Endothelial cell of umbilical vein (primary cell): Measurements from ENCODE around the gene MAPK9. TPM values are rescaled to one million over a fixed set of nuclear protein-coding genes. Genes with fewer than 3 reads are reported as not detected.

Experiments used
- BruUV-seq: library from RNA; stranded (reverse); fragments of 400-500 nt; replicated peaks from 2 replicates; lab custom pipeline; 2021; lab: Mats Ljungman, UMichigan
- CTCF ChIA-PET: fragments of 300-600, 350-600 bp; sonication (Branson Sonifier 250); formaldehyde crosslinking; loops from one replicate; lab custom pipeline; 2021; ENCODE audit warnings: antibody characterized with exemption, inconsistent platforms; lab: Charles Lee
- POLR2A ChIA-PET: fragments of 300-600, 350-600 bp; sonication (Branson Sonifier 250); formaldehyde crosslinking; loops from one replicate; lab custom pipeline; 2021; ENCODE audit warnings: antibody characterized with exemption, inconsistent platforms; lab: Charles Lee
- DNase-seq: peaks from one replicate; pipeline ENCODE4 v3.0.0-alpha.2; 2011; ENCODE audit warnings: low read depth, low spot score
- FAIRE-seq: peaks from 2 replicates; lab custom pipeline; 2011; peaks lifted over from hg19 to GRCh38; lab: Jason Lieb, UNC
- H2AFZ ChIP-seq: 2 replicates; pipeline ENCODE4 v1.6.0; 2012; ENCODE audit warnings: low read depth, low read length, control low read depth, inconsistent platforms
- H3K27ac ChIP-seq: 2 replicates; pipeline ENCODE4 v1.5.1; 2011; ENCODE audit warnings: low read depth, mild to moderate bottlenecking, control low read depth, low read length, moderate library complexity; ENCODE audit not compliant: insufficient read depth
- H3K27me3 ChIP-seq, 2 experiments: 2 replicates each; pipeline versions ENCODE4 v1.6.0 to v1.6.1; 2011; ENCODE audit warnings: low read length in 2 of 2, mixed read lengths in 1 of 2; ENCODE audit not compliant: control insufficient read depth in 2 of 2, insufficient read depth in 2 of 2
- H3K36me3 ChIP-seq, 2 experiments: 2 replicates in 1 of 2; 3 replicates in 1 of 2; pipeline ENCODE4 v1.5.1; 2011; ENCODE audit warnings: low read length in 2 of 2, mild to moderate bottlenecking in 1 of 2, moderate library complexity in 1 of 2; ENCODE audit not compliant: control insufficient read depth in 2 of 2, insufficient read depth in 2 of 2; ENCODE audit errors: extremely low read depth in 1 of 2
- H3K4me1 ChIP-seq: 3 replicates; pipeline ENCODE4 v1.5.1; 2011; ENCODE audit warnings: mild to moderate bottlenecking, low read length; ENCODE audit not compliant: control insufficient read depth, insufficient read depth; ENCODE audit errors: extremely low read depth
- H3K4me2 ChIP-seq: 2 replicates; pipeline ENCODE4 v1.6.1; 2011; ENCODE audit warnings: low read length, control low read depth, mixed read lengths; ENCODE audit not compliant: insufficient read depth
- H3K4me3 ChIP-seq, 3 experiments: fragments of 200-600 bp in 1 of 3; sonication (generic), shearing (Covaris generic) in 1 of 3; replicated peaks in 1 of 3; 2 replicates each; pipeline ENCODE4 v1.5.1; 2011 to 2016; ENCODE audit warnings: control low read depth in 3 of 3, low read length in 3 of 3, mild to moderate bottlenecking in 2 of 3, inconsistent platforms in 1 of 3, low read depth in 1 of 3, moderate library complexity in 1 of 3; ENCODE audit not compliant: insufficient read depth in 1 of 3
- H3K79me2 ChIP-seq: 2 replicates; pipeline ENCODE4 v1.6.0; 2012; ENCODE audit warnings: low read length, inconsistent platforms; ENCODE audit not compliant: control insufficient read depth, insufficient read depth
- H3K9ac ChIP-seq: replicated peaks from 2 replicates; pipeline ENCODE3; 2011; ENCODE audit warnings: low read length, control low read depth; ENCODE audit not compliant: insufficient read depth; ENCODE audit errors: extremely low read depth
- H3K9me1 ChIP-seq: replicated peaks from 3 replicates; pipeline ENCODE4 v1.6.0; 2011; ENCODE audit warnings: mild to moderate bottlenecking, low read length; ENCODE audit not compliant: control insufficient read depth, insufficient read depth; ENCODE audit errors: extremely low read depth
- H3K9me3 ChIP-seq: replicated peaks from 2 replicates; pipeline ENCODE4 v1.5.1; 2012; ENCODE audit warnings: low read length, inconsistent platforms; ENCODE audit not compliant: control insufficient read depth, insufficient read depth
- H4K20me1 ChIP-seq: replicated peaks from 2 replicates; pipeline ENCODE3; 2011; ENCODE audit warnings: mild to moderate bottlenecking, low read length; ENCODE audit not compliant: control insufficient read depth, insufficient read depth; ENCODE audit errors: extremely low read depth
- CTCF ChIP-seq, 2 donors: IDR thresholded peaks; 1 replicate in 1 of 2; 2 replicates in 1 of 2; pipeline ENCODE4 v1.5.1; 2011; ENCODE audit warnings: low read length in 2 of 2, mild to moderate bottlenecking in 2 of 2, moderate library complexity in 2 of 2, control low read depth in 1 of 2, inconsistent platforms in 1 of 2, low read depth in 1 of 2; ENCODE audit not compliant: insufficient read depth in 1 of 2; ENCODE audit errors: extremely low read depth in 1 of 2
- EZH2 ChIP-seq: IDR thresholded peaks from 2 replicates; pipeline ENCODE4 v1.6.1; 2012; ENCODE audit warnings: borderline replicate concordance, low read depth, mild to moderate bottlenecking, moderate library complexity, low read length, inconsistent platforms; ENCODE audit not compliant: severe bottlenecking
- FOS ChIP-seq: IDR thresholded peaks from 2 replicates; pipeline ENCODE4 v1.6.1; 2011; ENCODE audit warnings: mild to moderate bottlenecking, low read length, moderate library complexity, borderline replicate concordance; ENCODE audit not compliant: insufficient read depth
- GATA2 ChIP-seq: IDR thresholded peaks from 2 replicates; pipeline ENCODE4 v1.7.0; 2011; ENCODE audit warnings: low read depth, mild to moderate bottlenecking, moderate library complexity, mixed read lengths, low read length; ENCODE audit not compliant: insufficient read length, insufficient read depth
- JUN ChIP-seq: IDR thresholded peaks from 2 replicates; pipeline ENCODE4 v1.6.1; 2011; ENCODE audit warnings: borderline replicate concordance, low read depth; ENCODE audit not compliant: insufficient read length, insufficient read depth
- MAX ChIP-seq: IDR thresholded peaks from 2 replicates; pipeline ENCODE4 v1.6.1; 2011; ENCODE audit not compliant: insufficient read depth, insufficient read length
- MYC ChIP-seq: IDR thresholded peaks from one replicate; pipeline ENCODE4 v1.6.1; 2011; ENCODE audit warnings: mild to moderate bottlenecking, low read depth, low read length
- POLR2A ChIP-seq: IDR thresholded peaks from 2 replicates; pipeline ENCODE4 v1.6.1; 2012; ENCODE audit warnings: low read depth, mild to moderate bottlenecking, control low read depth, low read length
- POLR2AphosphoS5 ChIP-seq: IDR thresholded peaks from 2 replicates; pipeline ENCODE4 v1.6.1; 2012; ENCODE audit warnings: low read depth, mild to moderate bottlenecking, control low read depth, low read length, moderate library complexity; ENCODE audit not compliant: insufficient read depth
- dilution Hi-C: fragments of 300-500 bp; cut with MboI; formaldehyde crosslinking; loops from one replicate; pipeline ENCODE4 v1.15.0; 2019; ENCODE audit warnings: low sequenced_read_pairs; ENCODE audit not compliant: extremely low pct_ligation_motif_present
- intact Hi-C: fragments of 100-400 bp; cut with micrococcal nuclease; formaldehyde crosslinking; loops from one replicate; pipeline ENCODE4 v1.10.0; 2022
- polyA plus RNA-seq, 4 experiments: library from polyadenylated mRNA; depleted of rRNA in 3 of 4; stranded (reverse) in 3 of 4; unstranded in 1 of 4; fragments of >200 nt; gene quantifications; 2 replicates each; pipeline versions ENCODE4 v1.2.1 to v1.2.3, GENCODE V29; 2011 to 2012; ENCODE audit warnings: missing spikeins in 1 of 4
- total RNA-seq: library from RNA; stranded (reverse); gene quantifications from 2 replicates; pipeline ENCODE4 v1.2.3, GENCODE V29; 2021

MAPK9 gene
- total and polyA plus RNA-seq, 2 donors (not counting 3 experiments of a cell fraction or from before 2014, with no cell fraction given), result 24.6 to 34.8 TPM

DNA sequence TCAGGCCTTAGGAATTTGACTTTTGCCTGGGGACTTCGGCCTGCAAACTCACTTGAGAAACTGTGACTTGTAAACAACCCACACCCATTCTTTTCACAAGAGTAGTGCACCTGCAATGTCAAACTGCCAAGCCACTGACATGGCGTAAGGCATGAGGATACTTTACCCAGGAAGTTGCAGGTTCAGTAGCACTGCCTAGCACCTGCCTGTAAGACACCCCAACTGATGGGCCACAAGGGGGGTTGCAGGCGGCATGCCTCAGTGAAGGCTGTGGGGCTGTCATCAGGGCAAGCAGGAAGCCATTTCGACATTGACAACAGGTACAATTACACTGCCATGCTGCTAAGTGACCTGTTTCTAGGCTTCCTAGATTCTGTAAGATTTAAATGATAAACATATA is 41.6 kb downstream of the MAPK9 start:
- Histone ChIP-seq H3K9me3 (peaks cover 2% of the 10 kb centered on the region), H3K27ac (no peak overlapping the region), H4K20me1 (no peaks in the 10 kb centered on the region), H3K4me1 (no peaks in the 10 kb centered on the region), H3K4me3 (no peak overlapping the region), H3K79me2 (no peaks in the 10 kb centered on the region), H3K27me3 (no peaks in the 10 kb centered on the region), H3K9me1 (no peaks in the 10 kb centered on the region), H3K36me3 (peaks cover 2% of the 10 kb centered on the region in 2 experiments), H3K9ac (no peak overlapping the region), H2AFZ (no peak overlapping the region), H3K4me2 (no peak overlapping the region)
- dilution Hi-C loops (no loop called here), intact Hi-C loops (no loop called here)
- CTCF ChIA-PET, result no interaction called here
- POLR2A ChIA-PET, result no interaction called here
- no peak for DNase-seq
- no peak for TF ChIP-seq MYC
- TF ChIP-seq CTCF (IDR thresholded peaks at IDR 0.05; ENCODE audit: extremely low read depth in 1 of 2, insufficient read depth in 1 of 2, low read depth in 1 of 2, low read length in 2 of 2), result no peak
- TF ChIP-seq POLR2AphosphoS5, result no peak
- TF ChIP-seq GATA2, result no peak
- TF ChIP-seq MAX, result no peak
- no peak for TF ChIP-seq POLR2A
- no peak for TF ChIP-seq FOS
- no peak for TF ChIP-seq JUN
- TF ChIP-seq EZH2, result no peak
- BruUV-seq, result no TSS peak
- FAIRE-seq, result no peak
